Stromal cell of bone marrow (primary cell): Measurements from ENCODE around the gene AGRP.
"Not testable (repeated sequence)": the region's sequence is repeated elsewhere in the genome, so short reads cannot be mapped to it uniquely, and the experiment has no call there.

Experiments
- DNase-seq: peaks from one replicate; pipeline ENCODE4 v3.0.0-alpha.2; 2012; ENCODE audit warnings: low read depth

The AGRP gene

DNA sequence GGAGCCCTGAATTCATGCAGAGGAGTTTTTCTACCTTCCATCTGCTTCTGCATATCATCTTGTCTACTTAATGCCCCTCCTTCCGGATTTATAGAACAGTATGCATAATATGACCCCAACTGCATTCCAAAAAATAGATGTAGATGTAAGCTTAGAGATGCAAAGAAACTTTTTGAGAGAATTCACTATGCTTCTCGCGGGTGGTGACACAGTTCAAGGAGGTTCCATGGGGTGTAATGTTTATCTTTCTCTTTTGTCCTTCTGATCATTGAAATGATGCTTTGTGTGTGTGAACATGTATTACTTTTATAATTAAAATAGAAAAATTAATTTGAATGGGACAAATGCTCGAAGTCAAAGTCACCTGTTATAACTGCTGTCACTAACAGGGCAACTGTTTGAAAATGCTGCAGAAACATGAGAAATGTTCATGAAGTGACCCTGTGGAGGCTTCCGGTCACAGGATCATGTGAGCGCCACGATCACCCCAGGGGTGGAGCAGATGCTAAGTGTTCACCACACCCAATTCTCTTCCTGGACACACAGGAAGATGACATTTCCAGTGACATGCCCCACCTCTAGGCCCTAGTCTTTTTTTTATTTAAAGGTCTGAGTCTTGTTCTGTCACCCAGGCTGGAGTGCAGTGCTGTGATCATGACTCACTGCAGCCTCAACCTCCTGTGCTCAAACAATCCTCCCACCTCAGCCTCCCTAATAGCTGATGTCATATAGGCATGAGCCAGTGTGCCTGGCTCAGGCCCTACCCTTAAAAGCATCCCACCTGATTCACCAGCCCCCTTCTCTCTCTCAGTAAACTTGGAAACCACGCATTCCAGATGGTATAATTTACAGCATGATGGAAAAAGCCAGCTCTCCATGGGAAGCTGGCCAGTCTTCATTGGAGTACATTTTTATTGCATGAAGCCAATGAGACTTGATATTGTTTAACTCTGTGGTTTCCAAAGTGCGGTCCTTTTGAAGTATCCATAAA is 21.0 kb upstream of the AGRP start:
- DNase-seq, result no peak

GRCh38 chr16:67499106-67499505 is 15.8 kb upstream of the AGRP start:
- DNase-seq, result peak; percentile 83

DNA sequence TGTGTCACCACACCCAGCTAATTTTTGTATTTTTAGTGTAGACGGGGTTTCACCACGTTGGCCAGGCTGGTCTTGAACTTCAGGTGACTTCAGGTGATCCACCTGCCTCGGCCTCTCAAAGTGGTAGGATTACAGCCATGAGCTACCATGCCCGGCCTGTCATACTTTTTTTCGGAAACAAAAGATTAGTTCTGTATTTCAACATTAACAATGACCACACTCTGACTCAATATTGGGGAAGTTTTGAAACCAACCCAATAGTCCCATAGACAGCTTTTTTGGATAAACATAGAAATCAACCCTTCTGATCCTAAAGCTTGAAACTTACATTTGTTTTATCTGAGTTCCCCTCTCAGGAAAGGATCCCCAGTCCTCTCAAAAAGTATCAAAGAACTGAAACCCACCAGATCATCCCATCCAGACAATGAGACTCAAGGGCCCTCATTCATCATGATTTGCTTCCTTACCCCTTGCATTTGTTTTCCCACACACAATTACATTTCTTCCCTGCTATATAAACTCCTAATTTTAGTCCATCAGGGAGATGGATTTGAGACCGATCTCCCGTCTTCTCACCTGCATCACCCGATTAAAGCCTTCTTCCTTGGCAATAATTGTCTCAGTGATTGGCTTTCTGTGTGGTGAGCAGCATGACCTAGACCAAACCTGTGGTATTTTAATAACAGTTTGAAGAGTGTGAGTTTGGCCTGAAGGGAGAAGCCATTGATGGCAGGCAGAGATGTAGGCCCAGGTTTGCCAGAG is 7.2 kb upstream of the AGRP start:
- DNase-seq, result peak; percentile 74

GRCh38 chr16:67489401-67490083 is 6.2 kb upstream of the AGRP start:
- DNase-seq, result no peak

DNA sequence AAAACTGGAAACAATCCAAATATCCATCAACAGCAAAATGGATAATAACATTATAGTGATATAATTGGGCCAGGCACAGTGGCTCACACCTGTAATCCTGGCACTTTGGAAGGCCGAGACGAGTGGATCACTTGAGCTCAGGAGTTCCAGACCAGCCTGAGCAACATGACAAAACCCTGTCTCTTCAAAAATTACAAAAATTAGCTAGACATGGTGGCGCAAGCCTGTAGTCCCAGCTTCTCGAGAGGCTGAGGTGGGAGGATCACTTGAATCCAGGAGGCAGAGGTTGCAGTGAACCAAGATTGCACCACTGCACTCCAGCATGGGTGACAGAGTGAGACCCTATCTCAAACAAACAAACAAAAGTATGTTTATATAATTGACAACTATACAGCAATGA is 4.2 kb upstream of the AGRP start:
- not testable (repeated sequence) for DNase-seq

DNA sequence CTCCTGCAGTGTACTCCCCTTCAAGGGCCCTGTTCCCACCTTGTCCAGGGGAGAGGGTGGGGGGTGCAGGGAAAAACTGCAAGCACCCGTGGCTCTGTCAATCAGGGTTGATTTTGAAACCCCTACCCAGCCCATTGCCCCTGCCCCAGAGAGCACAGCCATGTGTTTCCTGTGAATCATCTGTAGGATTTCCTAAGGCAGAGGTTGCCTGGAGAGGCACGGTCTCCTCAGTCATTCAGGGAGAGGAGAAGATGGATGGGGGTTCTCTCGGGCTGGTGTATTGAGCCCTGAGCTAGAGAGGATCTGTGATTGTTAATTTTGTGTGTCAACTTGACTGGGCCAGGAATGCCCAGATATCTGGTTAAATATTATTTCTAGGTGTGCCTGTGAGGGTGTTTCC is 3.5 kb upstream of the AGRP start:
- DNase-seq, result no peak

GRCh38 chr16:67483731-67484525 is 581 bp upstream of the AGRP start:
- no peak for DNase-seq

GRCh38 chr16:67482233-67482924 is 968 bp downstream of the AGRP start:
- no peak for DNase-seq

DNA sequence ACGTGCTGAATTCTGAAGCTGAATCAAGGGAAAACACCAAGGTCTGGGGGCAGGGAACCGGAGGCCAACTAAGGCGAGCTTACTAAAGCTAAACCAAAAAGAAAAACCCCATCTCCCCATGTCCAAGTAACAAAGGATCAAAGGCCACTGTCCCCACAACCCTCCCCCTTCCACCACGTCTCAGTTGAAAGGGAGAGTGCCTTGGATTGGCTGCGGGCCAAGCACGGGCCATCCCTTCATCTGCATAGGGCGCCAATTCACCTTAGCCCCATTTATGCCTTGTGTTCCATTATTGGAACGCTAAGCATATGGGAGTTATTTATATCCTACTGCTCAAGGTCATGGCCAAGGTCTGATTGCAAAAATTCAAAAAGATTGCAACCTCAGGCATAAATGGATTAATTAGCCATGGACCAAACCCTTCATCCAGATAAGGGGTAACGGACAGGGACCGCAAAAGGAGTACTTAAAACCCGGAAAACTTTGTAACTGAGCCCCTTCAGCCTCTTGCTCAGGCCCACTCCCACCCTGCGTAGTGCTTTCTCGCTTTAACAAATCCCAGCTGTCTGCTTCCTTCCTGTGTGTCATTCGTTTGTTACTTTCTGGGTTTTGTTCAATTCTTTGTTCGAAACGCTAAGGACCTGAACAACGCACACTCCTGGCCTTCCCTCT is 1.6 kb downstream of the AGRP start:
- DNase-seq, result no peak

DNA sequence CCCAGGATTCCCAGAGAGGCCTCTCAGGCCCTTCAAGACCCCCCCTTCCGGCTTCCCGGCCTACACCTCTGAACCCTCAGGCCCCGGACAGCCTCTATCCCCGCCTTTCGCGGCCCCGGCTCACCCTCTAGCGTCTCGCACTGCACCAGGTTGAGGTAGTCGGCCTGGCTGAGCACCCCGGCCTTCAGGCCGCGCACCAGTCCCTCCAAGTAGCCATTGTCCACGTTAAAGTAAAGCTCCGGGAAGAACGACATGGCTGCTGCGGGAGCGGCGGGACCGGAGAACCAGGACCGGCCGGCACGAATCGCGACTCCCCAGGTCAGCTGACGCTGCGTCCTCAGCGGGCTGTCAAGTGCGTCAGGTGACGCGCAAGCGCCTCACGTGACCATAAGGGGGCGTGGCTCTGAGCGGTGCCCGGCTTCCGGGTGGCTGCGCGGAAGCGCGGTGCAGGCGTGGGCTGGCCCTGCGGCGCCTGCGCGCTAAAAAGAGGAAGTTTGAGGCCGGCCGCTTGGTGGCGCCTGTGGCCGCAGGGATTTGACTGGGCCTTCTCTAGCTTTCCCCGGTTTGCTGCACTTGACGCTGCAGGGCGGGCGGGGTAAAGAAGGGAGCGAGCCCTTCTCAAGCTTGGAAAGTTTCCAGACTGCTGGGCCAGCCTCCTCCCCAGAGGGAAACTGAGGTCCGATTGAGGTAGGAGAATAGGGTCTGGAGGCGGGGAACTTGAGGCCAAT is 2.4 kb downstream of the AGRP start, which contains the start of gene ATP6V0D1:
Gene ATP6V0D1 (minus strand): TSS at position 325 of the 728 bp plus-strand sequence. CDS start 71 bp downstream, at position 254.
- peak; percentile 95 for DNase-seq

DNA sequence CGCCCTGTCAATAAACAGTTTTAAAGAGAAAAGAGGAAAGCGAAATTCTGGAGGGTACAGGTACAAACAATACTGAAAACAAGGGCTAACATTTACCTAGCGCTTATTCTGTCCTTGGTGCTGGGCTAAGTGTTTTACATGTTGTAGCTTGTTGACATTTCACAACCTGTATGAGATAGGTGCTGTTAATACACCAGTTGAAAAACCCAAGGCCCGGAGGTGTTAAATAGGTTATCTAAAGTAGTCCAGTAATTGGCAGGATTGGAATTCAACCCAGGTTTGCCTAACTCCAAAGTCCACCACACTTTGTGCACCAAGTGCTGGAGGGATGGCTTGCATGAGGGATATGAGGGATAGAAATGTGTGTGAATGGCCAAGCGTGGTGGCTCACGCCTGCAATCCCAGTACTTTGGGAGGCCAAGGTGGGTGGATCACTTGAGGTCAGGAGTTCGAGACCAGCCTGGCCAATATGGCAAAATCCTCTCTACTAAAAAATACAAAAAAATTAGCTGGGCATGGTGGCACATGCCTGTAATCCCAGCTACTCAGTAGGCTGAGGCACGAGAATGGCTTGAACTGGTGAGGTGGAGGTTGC is 5.3 kb downstream of the AGRP start:
- no peak for DNase-seq

DNA sequence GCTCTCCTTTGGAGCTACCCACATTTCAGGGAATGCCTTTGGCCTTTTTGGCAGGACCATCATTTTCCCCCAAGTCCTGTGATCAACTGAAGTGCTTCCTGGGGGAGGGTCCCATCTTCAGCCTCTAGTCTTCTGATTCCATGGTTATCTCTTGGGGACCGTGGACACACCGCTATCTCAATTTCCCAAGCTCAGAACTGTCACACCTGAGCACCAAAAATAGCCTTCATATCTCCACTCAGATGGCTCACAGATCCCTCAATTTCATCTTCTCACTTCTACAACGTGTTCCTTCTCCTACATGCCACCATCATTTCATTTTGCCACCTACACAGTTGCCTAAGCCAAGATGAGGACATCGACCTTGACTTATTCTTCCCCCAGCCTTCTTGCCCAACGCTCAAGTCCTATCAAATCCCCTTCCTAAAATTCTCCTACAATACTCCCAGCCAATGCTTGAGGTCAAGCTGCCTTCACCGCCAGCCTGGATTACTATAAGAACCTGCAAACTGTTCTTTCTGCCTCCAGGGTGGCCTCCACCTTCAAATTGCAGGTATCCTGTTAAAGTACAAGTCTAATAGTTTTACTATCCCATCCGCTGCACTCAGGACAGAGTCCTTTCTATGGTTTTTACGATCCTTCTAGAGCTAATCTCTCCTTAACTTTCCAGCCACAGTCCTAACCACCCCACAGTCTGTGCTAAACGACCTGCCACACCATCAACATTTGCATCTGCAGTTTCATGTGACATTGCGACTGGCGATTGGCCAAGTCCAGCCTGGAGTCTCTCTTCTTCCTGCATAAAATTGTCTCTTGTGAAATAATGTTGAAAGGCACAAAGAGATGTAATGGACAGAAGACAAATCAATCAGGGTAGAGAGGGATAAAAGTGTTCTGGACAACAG is 8.5 kb downstream of the AGRP start:
- DNase-seq, result no peak

GRCh38 chr16:67471758-67472384 is 11.5 kb downstream of the AGRP start:
- DNase-seq, result no peak

- DNase-seq, result no peak
Observed at GRCh38 chr16:67470359-67470758, 13.0 kb downstream of the AGRP start.

DNA sequence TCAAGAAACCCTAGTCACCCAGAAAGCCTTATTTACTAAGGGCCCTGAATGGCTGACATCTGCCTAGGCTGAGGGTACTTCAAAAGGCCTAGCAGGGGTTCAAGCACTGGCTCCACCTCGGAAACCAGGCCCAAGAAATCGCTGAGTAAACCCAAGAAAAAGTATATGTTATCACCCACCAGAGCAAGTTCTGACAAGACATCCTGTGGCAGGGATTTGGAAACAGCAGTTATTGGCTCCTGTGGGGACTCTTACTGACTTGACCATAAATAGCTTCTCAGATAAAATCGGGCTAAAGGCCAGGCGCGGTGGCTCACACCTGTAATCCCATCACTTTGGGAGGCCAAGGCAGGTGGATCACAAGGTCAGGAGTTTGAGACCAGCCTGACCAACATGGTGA is 14.6 kb downstream of the AGRP start:
- DNase-seq, result no peak

DNA sequence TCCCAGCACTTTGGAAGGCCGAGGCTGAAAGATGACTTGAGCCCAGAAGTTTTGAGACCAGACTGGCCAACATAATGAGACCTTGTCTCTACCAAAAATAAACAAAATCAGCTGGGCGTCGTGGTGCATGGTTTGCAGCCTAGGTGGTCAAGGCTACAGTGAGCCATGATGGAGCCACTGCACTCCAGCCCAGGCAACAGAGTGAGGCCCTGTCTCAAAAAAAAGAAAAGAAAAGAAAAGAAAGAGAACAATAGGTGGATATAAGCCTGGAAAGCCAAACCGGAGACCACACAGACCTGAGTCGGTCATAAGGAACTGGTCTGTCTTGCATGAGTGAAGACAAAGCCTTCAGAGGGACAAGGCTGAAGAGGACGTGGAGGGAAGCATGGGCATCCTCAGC is 16.8 kb downstream of the AGRP start:
- DNase-seq, result no peak

- DNase-seq, result no peak
Observed at GRCh38 chr16:67464565-67464964, 18.8 kb downstream of the AGRP start.

- no peak for DNase-seq
Observed at GRCh38 chr16:67463691-67464090, 19.7 kb downstream of the AGRP start.
